Frontal cortex (tissue), 4 donors: ENCODE data around the gene CLNK. TPM values are rescaled to one million over a fixed set of nuclear protein-coding genes. Genes with fewer than 3 reads are reported as not detected.
A peak's percentile ranks its signal among the peaks of the same experiment; 100 is the strongest.

Source experiments
- DNase-seq, 2 donors: peaks; one replicate each; pipeline ENCODE4 v3.0.0; 2012; ENCODE audit warnings: low spot score in 2 of 2
- FAIRE-seq: peaks from 2 replicates; lab custom pipeline; 2012; peaks lifted over from hg19 to GRCh38; lab: Jason Lieb, UNC
- total RNA-seq: library from RNA; depleted of rRNA; stranded (reverse); fragments of >200 nt; gene quantifications from one replicate; pipeline ENCODE4 v1.2.3, GENCODE V29; 2014
- donor health status: control.
- donor health status: control.
- donor health status: control.

The CLNK gene
- total RNA-seq, 1 donor from 2014 or later = not detected

DNA sequence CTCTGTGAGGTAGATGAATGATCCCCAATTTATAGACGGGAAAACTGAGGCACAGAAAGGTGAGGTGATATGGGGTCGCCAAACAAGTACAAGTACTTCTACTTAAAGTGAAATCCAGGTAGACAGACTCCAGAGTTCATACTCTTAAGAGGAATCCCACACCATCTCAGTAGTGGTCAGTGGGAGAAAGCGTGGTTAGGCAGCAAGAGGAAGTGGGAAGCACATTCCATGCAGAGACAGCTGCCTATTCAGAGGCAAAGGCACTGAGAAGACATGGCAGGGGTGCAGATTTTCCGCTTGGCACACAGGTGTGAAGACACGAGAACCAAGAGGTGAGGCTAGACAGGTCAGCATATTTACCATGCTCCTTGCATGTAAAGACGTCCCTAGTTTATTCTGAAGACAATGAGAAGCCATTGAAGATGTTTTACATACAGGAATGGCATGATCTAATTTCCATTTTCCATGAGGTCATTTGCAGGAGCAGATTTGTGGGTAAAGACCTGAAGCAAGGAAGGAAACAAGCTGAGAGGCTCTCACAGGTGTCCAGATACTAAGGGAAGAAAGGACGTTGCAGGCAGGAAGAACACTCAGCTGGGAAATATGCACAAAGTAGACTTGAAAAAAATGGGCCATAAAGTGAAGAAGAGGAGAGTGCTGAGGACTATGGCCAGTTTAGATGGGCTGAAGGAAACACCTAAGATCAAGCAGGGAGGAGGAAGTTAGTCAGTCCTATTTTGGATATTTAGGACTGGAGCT is 17.3 kb upstream of the CLNK start:
- no peak for DNase-seq
- FAIRE-seq = no peak

DNA sequence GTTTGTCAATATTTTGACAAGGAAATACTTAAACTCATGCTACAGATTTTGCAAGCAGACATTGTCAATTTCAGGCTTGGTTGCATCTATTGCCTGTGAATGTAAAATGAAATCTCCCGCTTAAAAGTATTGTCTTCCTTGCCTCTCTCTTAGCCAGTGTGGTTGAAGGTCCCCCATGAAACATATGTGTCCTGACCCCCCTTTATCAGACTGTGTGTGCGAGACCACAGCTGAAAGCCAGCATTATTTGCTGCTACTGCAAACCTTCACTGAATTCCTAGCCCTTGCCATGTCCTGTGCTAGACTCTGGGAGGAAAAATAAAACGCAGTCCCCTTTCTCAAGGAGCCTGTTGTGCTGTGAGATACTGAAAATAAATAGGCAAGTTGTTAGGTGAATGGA is 16.6 kb upstream of the CLNK start:
- DNase-seq = no peak
- no peak for FAIRE-seq

DNA sequence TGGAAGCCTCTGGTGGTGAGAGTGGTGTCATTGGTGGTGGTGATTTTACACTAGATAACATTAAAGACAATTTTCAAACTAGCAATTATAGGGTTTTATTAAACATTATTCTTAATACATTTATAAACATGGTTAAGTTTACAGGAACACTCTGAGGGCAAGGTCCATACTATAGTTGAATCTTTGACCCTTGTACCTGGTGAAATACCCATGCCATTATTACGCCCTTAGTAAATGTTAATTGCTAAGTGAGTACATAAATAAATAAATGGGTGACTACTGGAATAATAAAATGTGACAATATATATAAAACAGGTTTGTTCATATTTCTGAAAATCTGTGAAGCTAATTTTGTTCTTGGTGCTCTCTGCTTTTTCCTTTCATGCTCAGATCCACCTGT is 13.6 kb upstream of the CLNK start:
- DNase-seq (no peak), FAIRE-seq (no peak)

DNA sequence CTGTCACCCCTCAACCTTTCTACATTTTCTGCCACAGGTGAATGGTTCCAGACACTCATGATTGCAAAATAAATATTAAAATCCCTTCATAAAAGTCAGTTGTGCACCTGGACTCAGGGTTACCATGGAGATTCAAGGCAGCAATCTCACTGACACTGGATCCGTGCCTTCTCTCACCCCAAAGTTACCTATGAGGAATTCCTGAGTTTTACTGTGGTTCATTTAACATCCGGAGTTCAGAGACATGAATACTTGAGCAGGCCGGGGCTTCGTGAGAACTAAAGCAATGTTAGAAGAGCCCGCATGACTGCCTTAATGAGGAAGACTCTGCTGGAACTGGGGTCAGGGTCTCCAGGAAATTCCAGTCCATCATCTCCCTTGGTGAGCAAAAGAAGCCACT is 12.5 kb upstream of the CLNK start:
- FAIRE-seq = no peak
- no peak for DNase-seq

DNA sequence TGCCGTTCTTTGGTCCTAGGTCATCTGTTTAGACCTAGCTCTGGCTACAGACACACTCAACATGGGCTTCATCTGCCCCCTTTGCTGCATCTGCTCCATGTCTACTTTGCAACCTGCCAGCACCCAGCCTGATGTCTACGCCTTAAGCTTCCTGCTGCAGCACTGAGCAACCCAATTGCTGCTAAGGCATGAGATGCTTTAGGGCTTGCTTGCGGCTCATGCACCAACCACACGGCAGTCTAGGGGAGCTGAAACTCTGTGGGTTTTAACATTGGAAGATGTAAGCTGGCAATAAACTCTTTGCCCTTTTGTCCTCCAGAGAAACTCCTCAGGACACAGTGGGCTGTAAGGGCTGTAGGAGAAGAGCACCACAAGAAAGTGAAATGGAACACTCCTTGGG is 11.7 kb upstream of the CLNK start:
- no peak for DNase-seq
- FAIRE-seq = no peak

DNA sequence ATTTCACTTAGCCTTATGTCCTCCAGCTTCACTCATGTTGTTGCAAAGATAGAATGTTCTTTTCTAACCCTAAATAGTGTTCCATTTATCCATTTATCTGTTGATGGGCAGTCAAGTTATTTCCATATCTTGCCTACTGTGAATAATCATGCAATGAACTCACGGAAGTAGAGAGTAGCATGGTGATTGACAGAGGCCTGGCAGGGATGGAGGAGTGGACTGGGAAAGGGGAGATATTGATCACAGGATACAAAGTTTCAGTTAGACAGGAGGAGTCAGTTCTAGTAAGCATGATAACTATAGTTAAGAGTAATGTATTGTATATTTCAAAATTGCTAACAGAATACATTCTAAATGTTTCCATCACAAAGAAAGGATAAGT is 10.3 kb upstream of the CLNK start:
- no peak for FAIRE-seq
- DNase-seq = no peak

DNA sequence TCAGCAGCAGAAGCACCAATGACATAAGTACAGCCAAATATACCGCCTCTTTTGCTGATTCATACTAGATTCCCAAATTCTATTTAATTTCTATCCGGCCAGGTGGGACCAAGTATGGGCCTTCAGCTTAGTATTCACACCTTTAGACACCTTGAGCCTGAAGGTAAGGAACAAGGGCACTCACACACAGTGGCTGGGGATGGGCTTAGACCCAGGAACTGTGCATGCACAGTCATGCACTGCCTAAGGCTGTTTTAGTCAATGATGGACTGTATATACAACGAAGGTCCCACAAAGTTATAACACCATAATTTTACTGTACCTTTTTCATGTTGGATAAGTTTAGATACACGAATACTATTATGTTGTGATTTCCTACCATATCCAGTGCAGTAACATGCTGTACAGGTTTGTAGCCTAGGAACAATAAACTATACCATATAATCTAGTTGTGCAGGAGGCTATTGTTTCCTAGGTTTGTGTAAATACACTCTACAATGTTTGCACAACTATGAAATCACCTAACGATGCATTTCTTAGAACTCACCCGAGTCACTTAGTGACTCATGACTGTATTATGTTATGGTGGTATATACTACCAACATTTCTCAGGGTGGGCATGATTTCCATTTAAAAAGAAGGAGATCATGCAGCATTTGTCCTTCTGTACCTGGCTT is 9.7 kb upstream of the CLNK start:
- DNase-seq = no peak
- no peak for FAIRE-seq

DNA sequence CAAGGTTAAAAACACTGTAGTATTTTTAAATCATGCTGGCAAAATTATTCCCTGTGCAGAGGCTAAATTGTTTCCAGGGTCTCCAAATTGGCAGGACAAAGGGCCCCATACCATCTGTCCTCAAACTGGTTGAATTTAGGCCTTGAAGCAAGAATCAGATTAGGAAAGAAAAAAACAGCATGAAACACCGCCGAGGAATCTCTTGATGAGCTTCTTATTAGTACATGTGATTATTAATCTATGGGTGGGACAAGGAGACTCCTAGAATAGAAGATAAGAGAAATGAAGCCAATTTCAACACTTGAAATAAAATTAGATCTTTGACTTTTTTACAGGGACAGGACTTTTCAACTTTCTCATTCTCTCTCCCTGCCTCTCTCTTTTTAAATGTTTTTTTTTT is 7.1 kb upstream of the CLNK start:
- DNase-seq = no peak
- FAIRE-seq = no peak

DNA sequence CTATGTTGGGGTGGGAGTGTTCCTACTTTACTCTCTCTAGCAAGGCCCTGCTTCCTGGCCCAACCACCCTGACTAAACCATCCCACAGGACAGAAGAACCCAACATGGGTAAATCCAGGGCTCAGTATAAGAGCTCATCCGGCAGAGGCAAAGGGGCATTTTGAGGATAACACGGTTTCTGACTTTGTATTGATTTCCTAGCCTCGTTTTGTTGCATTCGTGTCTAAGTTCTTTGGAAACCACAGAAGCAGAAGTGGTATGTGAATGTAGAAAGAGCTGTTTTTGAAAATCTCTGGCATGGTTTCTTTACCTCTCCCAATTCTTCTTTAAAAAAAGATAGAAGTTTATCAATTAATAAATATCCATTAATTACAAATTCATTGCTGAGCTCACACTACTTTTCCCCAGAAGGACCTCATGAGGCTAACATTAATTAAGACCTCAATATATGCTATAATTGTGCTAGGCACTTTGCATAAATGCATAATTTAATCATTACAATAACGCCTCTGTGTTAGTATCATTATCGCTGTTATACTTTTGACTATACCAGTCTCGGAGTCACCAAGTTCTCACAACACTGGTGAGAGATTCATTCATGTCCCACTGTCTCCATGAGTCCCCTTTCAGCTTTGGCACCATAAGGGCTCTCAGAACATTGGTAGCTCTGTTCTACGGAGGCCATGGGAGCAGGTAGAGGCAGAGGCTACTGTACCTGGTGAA is 5.8 kb upstream of the CLNK start:
- DNase-seq (no peak), FAIRE-seq (no peak)

DNA sequence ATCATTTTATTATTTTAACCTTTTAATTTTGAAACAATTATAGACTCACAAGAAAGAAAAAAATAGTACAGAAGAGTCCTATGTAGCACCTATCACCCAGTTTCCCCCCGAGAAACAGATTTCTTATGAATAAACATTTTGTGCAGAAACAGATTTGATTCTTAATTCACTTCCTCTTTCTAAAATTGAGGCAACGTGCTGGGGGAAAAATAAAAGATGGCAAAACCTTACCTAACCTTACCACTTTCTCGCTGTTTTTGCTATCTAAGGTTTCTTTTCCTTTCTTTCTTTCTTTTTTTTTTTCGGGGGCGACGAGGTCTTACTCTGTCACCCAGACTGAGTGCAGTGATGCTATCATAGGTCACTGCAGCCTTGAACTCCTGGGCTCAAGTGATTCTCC is 4.3 kb upstream of the CLNK start:
- no peak for FAIRE-seq
- no peak for DNase-seq

DNA sequence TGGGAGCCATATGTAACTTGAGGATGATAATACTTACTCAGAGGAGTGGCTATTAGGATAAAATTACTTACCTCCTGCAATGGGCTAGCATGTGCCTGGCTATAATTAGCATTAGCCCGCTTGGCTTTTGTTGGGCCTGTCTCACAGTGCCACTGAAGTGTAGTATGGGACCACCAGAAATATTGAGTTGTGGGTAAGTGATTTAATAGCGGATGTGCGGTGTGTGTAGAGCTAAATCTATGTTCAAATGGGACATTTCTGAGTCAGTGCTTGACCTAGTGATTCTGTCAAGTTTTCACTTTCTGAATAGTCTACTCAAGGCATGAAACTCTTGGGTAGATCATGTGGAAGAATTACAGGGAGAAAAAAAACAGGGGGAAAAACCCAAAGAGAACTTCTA is 3.5 kb upstream of the CLNK start:
- FAIRE-seq (no peak), DNase-seq (no peak)

DNA sequence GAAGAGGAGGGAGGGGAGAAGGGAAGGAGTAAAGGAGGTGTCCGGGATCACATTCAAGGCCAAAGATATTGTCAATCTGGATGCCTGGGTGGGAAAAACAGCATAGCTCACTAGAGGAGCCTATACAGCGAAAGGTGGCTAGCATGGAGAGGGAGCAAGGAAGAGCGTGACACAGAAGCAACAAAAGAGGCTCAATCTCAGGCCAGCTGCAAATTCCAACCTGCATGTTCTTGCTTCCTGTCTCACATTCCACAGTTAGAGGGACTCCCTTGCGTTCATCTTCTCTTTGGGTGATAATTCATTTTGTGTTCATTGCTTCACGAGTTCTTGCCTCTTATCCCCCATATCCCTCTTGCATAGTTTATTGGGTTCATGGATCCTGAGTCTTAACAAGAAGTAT is 3.0 kb upstream of the CLNK start:
- no peak for DNase-seq
- FAIRE-seq = no peak

DNA sequence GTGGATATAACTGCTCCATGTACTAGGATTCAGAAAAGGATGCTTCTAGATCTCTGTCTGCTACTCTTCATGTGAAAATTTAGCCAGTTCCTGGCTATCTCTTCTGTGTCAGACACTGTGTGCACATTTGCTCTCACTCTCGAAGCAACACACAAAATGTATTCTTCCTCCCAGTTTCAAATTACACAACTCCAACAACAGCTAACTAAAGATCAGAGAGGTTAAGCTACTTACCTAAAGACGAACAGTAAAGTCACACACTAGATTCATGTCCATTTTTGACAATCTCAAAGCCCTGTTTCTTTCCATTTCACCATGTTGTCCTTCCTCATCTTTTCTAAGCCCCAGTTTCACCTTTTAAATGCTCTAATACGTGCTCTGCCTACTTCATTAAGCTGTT is 2.2 kb downstream of the CLNK start:
- no peak for DNase-seq
- no peak for FAIRE-seq

DNA sequence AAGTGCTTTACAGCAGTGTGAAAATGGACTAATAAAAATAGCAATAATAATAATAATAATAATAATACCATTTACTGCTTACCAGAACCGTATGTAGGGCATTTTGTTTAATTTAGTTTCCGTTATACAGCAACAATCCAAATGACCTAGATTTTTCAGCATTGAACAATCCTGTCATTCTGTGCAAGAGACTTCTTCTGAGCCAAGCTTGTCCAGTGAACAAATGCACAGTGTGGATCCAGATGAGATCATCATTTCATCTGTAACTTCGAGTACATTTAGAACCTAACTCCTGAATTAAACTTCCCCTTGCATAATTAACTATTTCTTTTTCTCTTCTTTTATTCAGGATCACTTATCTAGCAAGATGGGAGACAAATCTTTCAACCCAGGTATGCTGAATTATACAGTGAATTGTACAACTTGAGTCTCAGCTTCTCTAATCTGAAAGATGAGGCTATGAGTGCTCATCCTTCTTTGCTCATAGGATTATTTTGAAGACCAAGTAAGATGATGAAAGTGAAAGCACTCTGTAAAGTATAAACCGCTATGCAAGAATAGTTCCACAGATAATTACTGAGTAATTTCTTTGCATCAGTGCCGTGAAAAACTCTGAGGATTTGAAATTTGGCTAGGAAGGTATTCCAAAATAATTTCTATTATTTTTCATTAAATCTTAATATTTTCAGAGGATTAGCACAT is 6.6 kb downstream of the CLNK start:
- FAIRE-seq (no peak), DNase-seq (peak in 1 of 2 donors; percentile 8)

DNA sequence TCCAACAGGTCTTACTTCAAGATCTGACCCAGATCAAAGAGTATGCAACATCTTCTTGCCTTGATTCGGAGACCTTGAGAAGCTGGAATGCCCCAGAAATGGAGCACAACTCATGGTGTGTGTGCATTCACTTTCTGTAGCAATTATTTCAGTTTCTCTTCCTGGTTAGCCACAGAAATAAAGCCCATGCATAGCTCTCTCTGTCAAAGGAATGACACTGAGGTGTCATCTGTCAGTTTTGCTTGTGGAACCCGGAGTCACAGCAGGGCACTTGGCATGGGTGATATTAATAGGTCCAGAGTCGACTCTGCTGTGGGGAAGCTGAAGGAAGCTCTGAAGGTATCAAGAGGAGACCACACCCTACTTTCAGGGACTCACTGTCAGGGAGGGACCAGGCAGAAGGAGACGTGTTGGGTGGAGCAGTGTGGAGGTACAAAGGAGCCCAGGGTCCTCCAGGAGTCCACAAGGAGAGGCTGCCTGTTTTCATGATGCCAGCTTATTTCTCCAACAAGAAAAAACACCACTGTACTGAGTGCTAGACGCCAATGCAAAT is 10.7 kb downstream of the CLNK start:
- FAIRE-seq = no peak
- no peak for DNase-seq

DNA sequence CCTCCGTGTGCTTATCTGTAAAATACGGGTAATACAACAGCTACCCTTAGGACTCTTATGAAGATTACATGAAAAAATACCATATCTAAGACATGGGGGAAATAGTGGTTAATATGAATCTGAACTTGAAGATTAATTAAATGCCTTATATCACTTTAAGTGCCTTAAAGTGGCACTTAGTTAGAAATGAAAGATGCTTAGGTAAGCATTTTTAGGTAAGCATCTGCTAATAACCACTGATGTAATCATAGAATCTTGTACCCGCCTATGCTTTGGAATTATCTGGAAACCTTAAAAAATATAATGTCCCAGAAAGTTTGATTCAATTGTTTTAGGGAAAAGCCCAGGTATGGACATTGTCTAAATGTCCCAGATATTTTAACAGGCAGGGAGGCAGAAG is 12.2 kb downstream of the CLNK start:
- DNase-seq = no peak
- FAIRE-seq = no peak

DNA sequence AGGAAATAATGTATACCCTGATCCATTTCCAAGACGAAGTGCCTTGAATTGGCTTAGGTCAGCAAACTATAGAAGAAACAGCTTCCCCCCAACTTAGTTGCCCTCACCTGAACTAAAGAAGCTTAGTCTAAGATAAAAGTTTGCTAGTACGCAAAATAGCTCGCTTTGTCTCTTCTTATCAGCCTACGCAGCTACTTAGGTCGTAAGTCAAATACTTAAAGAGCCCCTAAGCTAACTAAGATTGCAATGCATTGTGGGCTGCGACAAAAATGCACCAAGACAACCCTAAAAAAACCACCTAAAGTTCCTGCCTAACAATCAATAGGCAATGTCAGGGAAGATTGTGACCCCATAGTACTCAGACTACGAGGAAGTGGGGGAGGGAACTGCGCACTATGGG is 12.8 kb downstream of the CLNK start:
- DNase-seq (no peak), FAIRE-seq (no peak)

DNA sequence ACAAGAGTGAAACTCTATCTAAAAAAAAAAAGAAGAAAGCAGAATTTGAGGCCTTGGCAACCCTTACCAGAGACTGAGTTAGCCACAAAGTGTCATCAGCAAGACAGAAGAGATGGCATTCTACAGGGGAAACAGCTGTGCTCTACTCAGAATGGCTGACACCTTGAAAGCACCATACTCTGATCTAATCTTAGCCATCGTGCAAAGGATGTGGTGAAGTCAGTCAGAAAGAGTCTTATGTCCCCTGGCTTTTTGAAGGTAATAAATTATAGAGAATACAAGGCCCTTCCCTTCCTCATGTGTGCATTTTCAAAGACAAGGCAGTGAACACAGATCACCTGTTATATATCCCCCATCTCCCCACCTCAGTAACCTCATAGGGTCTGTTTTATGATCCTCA is 13.2 kb downstream of the CLNK start:
- FAIRE-seq = no peak
- no peak for DNase-seq

DNA sequence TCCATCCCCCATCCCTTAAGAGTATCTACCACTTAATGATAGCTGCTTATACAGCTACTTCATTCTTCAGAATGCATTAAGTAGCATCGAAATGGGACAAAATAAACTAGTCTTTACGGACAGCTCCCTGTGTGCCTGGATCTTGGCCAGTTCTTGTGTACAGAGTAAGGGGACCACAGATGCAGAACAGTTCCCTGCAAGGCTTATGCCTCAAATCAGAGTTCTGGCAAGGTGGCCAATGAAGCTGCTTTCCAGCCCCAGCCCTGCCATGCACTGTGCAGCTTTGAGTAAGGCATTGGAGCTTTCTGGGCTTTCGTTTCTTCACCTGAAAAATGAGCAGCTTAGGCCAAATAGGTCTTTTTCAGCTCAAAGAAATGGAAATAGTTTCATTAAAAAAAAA is 14.2 kb downstream of the CLNK start:
- DNase-seq (no peak), FAIRE-seq (no peak)

DNA sequence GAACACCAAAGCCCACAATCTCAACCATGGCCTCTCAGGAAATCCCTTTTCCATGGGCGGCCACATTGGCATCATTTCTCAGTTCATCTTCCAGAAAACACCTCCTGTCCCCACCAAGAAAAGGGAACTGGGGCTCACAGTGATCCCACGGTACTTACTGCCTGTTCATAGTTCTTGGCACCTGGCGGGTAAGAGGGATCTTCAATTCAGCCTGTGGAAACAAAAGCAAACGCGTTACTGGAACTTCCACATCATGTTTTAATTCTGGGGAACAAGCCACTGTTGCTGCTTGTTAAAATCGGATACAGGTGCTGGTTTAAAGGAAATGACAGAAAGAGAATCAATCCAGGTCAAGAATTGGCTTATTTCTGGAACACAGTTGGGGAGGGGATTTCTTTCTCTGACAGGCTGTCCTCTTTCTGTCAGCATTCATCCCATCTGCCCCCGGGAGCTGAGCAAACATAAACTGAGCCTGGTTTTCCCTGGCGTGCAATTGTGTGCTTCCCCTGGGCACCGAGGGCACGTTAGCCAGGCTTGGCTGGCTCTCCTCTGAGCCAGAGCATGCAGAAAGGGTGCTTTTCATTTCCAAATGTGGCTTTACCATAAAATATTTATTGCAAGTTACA is 16.8 kb downstream of the CLNK start:
- FAIRE-seq (no peak), DNase-seq (no peak)
